Measurements from ENCODE around the gene ALK.
A peak's percentile ranks its signal among the peaks of the same experiment; 100 is the strongest.

ALK gene

DNA sequence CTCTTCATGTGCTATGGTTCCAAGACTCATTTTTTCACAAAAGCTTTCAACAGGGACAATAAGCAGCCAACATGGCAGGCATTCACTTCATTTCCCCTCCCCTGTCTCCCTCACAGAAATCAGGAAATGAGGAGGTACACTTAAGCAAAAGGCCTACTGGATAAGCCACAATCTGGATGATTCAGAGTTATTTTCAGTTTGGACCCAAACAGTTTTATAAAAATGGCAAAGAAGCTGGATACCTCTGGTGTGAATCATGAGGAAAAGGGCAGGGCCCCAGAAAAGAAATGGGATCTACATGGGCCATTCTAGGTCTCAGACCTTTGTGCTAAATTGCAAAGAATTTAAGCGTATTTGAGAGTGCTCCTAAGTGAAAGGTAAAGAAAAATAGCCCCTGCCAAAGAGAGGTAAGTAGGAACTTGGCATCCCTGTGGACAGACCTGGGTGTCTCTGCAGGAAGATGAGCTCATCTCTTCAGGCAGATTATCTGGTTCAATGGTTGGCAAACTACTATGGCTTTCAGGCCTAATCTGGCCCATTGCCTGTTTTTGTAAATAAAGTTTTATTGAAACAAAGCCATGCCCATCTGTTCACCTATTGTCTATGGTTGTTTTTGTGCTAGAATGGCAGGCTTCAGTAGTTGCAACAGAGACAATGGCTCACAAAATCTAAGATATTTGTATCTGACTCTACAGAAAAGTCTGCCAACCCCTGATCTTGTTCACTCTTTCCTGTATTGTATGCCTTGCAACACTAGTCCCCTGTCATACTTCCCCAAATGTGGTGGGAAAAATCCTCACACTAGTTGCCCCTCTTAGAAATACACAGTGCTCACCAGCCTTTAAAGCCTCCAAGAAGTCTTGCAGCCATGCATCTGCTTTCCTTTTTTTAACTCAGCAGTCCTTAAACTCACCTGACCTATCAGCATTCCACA lies 315.0 kb downstream of the ALK start:
- peak in 1 of 2 experiments; percentile 7 for DNase-seq

DNA sequence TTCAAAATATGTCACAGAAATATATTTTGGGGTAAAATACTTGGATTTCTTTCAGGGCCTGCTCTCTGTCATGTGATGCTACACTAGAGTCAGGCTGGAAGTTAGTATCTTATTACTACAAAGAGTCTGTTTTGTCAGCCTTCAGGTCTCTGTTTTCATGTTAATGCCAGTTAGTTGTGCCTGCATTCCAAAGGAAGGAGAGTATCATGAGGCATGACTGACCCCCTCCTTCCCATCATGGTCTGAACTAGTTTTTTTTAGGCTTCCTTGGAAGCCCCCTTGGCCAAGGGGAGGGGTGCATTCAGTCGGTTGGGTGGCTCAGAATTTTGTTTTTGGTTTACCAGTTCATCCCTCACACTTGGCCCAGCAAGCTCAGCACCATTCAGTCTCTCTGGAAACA lies 318.0 kb downstream of the ALK start:
- no peak for DNase-seq

DNA sequence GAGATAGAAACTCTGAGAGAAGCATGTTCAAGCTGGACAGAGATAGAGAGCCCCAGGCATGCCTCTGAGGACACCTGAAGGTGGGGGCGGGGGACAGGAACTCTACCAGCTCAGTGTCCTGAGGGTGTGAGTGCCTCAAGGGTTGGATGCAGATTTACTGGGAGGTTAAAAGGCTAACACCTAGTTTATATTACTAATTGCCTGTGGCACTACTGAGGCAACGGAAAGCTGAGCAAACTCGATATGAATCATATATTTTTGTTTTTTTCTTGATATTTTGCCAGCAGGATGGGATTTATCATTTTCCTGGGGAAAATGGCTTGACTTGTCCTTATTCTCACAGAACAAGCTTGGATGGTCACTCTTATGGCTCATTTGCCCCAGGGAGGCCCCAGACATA lies 319.5 kb downstream of the ALK start:
- no peak for DNase-seq

DNA sequence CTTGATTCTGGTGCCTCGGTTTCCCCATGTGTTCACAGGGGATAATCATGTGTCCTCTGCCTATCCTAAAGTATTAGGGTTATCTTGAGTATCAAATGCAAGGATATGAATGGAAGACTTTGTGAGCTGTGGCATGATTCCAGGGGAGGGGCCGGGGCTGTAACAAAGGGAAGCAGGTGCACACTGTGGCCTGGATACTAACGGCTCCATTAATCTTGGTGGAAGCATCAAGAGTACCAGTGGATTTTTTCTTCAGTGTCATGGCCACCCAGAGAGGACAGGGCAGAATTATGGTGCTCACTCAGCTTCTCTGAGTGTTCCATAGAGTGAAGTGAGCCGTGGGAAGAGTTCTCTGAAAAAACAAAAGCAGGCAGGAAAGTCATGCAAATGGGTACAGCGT lies 320.1 kb downstream of the ALK start:
- no peak for DNase-seq

DNA sequence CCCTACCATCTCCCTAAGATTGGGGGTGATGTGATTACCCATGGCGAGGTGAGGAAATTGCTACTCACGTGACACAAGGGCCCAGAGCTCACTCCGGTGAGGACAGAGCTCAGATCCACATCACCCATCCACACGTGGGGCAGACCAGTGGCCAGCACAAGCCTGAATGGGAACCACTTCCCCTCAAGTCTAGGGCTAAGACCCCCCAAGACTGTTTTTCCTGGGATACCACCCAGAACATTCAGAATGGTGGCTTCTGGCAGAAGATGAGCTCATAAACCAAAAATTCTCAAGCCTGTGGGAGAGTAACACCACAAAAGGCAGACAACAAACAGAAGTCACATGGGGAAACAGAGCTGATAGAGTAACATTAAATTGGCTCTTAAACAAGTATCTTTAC lies 321.4 kb downstream of the ALK start:
- no peak for DNase-seq

DNA sequence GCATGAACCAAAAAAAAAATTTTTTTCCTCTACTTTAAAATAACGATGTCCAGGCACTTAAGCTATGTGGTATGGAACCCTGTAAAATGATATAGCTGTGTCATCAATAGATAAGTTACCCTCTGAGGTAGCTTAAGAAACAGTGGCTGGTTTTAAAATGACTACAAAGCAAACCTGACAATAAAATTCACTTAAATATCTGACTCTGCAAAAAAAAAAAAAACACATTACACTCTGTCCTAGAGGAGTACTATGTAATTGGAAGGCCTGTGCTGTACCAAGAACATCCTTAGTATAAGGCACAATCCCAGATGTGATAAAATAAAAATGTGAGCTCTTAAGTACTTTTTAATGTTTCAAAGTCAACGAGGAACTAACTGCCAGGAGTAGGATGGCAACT lies 322.4 kb downstream of the ALK start:
- no peak for DNase-seq

DNA sequence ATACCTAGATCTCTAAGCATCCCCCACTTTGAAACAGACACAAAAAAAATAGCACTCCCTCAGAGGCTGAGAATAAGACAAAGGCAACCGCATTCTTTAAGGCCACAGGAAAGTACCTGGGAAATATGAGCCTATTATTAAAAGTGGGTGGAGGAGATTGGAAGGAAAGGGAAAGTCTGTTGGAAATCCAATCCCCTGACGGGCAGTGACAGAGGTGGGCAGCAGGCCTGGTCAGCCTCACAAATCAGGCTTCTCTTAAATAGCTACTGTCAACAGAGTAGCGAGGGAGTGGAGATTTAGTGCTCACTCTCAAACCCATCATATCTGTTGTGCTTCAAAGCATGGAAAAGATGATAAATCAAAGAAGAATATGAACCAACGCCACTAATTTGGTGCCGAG lies 324.4 kb downstream of the ALK start:
- DNase-seq = no peak

DNA sequence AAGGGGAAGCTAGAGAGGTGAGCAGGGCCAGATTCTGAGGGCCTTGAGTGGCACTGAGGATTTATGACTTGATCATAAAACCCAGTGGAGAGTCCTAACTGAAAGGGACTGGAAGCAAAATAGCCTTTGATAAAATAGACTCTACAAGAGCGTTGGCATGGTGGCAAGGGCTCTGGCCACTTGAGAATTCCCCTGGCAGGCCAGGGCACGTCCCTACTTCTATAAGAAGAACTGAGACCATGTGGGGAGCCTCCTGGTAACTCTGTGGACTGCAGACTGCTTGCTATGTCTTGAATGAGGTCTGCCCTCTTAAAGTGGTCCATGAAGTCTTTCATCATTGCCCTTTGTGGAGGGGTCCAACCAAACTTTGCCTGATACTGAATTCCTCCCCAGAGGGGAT lies 324.8 kb downstream of the ALK start:
- no peak for DNase-seq

DNA sequence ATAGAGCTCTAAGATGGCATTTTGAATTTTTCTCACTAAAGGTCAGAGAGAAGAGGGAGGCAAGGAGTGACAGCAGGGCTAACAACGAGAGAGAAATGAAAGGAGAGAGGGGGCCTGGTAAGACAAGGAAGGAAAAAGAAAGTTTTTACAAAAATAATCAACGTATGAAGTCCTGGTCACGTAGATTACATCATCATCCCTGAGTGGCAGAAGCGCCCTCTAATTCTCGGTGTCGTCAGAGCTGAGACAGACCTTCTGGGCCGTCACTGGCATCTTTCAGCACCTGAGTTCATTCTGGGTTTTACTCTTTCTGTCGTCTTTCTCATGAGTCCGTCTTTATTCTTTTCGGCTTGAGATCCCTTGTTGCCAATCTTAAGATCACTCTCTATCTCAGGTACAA lies 329.8 kb downstream of the ALK start:
- no peak for DNase-seq

DNA sequence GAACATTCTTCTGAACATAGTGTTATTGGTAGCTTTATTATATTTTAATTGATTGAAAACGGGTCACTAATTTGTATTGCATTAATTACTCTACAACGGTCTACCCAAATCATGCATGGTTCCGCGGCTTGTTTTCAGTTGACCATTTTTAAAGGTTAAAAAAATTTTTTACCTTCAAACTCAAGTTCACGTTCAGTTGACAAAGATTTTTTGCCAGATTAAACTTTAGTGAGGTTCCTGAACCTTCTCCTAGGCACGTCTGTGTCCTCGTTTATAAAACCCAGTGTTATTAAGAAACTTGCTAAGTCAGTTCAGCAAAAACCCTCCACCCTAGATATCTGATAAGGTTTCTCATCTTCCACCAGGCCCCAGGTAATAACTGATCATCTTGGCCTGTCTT lies 331.2 kb downstream of the ALK start:
- DNase-seq = no peak

DNA sequence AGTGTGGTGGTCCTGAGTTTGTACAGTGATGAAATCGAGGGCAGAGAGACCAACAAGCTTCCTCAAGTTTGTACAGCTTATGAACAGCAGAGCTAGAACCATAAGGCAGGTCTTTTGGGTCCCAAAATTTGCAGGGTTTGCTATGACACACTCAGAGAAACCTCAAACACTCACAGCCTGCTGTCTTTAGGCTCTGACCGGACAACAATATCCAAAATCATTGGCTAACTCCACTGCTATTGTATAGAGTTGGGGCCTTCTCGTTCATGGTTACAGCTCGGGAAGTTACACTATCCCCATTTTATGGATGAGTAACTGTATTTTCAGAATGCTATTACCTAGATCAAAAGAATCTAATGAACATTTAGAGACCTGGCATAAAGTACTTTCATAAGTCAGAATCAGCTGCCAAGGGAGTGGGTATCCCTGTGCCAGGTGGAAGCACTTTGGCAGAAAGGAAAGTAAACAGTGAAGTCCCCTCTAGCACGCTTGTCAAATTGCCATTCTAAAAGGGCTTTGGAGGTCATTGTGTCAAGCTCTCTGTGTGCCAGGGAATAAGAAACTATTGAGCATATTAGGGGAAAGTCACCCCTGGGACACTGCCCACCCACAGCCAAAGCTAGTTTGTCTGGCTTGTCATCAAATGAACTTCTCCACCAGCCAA lies 331.8 kb downstream of the ALK start:
- no peak for DNase-seq

DNA sequence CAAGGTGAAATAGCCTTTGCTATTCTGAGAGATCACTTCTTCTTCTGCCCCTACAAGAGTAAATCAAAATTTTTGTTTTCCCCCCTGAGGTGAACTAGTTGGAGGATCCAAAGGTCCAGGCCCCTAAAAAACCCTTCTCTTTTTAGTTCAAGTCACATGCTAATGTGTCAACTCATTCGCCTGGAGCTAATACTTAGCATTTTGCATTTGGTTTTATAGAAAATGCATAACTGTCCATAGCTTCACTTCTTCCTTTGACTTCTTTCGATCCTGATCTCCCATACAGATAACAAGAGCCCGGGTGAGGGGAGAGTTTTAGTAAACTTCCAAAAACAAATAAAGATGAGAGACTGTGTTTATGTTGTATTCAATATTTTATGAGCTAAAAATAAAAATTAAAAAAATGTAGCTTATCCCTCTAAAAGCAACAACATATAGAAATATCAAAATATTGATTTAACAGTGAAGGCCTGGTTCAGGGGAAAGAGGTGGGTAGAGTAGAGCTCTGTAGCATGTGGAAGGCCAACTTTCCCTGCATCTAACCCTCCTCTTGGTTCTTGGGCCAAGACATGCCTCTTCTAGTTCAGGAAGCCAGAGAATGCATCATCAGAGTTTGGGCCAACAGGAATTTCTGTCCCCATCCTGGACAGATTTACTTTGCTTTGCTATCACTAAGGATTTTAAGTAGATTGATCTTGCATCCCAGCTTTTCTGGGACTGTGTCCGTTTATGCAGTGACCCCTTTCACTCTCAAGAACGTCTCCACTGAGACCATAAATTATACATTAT lies 333.8 kb downstream of the ALK start:
- DNase-seq = no peak

DNA sequence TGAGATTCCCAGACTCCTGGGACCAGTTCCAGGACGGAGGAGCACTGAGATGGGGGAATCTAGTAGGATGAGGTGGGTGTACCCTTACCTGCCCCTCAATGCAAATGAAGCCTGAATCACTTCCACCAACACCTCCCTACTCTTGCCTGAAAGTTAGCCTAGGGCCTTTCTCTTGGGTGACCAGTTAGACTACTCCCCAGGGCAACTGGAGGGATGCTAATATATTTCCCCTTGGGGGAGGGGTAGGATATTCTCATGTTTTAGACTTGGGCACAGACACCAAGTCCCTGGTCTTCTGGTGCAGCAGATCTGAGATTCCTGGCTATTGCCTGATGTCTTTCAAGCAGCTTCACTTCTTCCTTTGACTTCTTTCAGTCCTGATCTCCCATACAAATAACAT lies 334.5 kb downstream of the ALK start:
- DNase-seq = no peak

DNA sequence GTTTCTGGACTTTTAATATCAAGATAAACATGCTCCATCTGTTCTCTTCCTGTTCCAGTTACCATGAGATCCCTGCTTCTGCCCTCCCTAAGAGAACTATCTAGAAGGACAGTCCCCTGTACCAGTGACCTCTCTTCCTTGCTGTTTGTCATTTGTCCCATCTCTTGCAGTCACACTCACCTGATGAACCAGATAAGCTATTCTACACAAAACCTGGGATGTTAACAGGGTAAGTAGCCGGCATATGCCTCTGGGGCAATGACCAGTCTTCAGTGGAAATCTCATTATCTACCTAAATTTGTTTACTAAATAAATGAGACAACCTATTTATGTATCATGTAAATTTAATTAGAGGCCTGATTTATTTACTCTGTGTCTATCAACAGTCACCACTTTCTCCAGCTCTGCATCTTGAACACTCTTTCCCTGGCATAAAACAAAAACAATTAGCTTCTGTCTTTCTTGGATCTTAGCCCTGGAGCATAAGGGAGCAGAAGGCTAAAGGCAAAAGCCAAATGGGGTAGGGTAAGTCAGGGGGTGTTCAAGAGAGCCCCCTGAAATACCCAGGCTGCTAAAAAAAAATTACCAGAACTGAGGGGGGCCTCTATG lies 337.7 kb downstream of the ALK start:
- DNase-seq = no peak

DNA sequence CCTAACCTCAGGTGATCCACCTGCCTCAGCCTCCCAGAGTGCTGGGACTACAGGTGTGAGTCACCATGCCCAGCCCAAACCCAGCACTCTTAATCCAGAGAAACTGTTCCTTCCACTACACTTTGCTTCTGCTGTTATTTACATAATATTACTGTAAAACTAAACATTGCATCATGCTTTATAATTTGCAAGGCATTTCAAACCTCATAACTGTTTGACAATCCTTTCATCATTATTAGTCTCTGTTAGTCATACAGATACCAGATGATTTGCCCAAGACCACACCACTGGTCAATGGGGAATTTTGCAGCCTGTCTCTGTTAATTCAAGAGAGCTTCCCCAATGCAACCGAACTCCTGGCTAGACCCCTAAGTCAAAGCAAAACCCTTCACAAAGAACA lies 338.3 kb downstream of the ALK start:
- no peak for DNase-seq

DNA sequence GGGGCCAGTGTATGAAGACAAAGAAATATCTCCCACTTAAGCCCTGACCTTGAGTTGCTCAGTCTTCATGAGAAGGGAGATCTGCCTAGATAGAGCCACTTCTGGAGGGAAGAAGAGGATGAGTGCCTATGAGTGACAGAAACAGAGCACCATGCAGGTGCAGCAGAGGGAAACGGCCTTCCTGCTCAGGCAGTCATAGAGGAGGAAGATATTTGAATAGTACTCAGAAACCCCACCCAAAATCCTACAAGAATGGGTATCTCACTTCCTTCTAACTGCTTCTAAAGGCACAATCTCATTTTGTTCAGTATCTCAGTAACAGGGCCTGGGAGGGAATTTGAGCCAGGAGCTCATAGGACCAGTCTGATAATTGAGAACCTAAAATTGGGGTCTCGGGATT lies 339.3 kb downstream of the ALK start:
- DNase-seq = no peak

DNA sequence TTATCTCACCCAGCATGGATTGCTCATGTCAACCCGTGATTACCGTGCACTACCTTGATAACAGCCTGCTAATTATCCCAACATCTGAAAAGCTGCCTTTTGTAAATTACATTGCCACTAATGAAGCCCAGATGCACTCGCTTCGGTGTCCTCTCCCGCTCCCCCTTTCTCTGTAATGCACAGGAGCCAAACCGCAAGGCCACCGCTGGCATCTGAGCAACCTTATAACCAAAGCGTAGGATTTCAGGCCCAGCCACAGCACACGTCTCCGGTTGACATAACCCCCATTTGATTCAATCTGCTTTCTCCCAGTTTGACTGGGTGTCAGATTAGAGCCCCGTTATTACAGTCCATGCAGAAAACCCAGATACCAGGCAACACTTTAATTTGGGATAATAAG lies 341.2 kb downstream of the ALK start:
- DNase-seq = no peak

DNA sequence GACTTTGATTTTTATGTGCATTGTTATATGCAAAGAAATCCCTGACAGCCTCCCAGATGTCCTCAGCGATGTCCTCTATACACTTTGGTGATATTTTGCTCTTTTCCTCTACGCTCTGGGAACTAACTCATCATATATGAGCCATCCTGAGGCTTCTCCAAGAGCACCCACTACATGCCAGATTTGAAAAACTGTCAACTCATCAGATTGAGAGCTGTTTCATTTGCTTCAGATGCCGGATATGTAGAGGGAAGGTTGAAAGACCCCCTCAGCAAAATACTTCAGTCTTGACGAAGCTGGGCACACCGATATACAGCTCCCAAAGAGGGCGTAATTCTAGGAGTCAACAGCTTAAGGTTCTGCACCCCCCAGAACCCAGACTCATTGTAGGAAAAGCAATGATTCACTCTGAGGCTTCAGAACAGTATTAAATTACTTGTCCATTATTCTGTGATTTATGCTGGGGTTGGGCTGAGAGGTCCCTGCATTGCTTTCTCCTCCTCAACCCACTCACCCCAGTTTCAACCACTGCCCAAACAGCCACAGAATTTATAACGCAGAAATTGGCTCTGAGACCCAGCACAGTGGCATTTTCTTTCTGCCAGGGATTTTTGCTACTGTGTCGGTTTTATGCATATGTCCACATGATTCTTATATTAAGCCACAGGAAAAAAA lies 341.8 kb downstream of the ALK start:
- DNase-seq = no peak

DNA sequence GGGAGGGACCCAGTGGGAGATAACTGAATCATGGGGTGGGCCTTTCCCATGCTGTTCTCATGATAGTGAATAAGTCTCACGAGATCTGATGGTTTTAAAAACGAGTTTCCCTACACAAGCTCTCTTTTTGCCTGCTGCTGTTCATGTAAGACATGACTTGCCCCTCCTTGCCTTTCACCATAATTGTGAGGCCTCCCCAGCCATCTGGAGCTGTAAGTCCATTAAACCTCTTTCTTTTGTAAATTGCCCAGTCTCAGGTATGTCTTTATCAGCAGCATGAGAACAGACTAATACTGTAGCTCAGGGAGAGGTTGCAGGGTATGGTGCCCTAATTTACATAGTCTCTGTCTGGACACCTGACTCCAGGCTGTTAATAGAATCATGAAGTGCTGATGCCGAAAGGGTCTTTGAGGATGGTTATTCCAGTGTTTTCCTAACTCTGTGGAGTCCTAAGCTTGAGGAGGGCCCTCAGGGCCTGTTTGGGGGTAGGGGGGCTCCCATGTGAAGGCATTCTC lies 343.2 kb downstream of the ALK start:
- no peak for DNase-seq

DNA sequence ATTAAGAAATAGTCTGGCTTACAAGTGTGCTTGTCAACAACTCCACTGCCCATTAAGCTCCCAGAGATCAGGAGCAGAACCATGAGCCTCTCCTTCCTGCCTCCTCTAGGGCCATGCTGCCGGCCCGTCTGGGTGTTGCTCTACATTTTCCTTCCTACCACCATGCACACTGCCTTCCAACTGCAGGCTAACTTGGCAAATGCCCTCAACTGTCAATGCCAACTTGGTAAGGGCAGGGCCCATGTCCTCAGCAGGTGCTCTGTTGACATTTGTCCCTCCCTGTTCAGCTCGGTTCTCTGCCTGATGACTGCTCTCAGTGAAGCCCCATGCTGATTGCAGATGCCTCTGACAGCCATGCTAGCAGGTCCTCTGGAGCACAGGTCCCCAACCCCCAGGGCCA lies 345.2 kb downstream of the ALK start:
- DNase-seq = no peak

DNA sequence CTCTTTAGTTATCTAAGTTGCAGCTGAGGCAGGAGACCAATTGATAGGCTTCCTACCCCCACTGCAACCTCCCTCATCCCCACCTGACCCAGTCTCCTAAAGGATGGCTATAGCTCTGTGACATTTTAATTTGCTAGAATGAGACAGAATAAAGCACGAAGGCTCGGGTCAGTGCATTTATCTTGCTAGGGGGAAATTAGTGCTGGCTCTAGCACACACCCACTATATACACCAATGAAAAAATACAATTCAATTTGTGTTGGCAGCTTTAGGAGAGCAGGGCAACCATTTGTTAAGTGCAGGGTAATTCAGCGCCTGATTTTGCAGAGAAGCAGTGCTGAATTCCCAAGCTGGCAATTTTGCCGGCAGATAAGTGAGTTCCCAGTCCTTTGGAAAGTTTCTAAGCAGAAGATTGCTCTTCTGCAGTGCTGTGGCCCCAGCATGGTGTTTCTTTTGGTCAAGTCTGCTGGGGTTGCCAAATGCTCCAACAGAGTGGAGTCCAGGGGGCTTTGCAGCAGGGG lies 346.0 kb downstream of the ALK start:
- DNase-seq = no peak

DNA sequence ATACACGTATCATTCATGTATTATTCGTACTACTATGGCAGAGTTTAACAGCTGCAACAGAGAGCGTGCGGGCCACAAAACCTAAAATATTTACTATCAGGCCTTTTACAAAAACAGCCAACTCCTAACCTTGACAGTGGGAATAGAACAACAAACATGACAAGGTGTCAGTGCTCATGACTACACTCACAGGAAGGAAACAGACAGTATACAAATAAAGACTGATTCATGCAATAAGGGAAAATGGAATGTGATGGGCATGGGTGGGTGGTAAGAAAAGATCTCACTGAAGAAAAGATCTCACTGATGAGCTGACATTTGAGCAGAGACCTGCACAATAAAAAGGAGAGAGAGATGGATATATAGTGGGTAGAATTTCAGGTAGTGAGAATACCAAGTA lies 347.8 kb downstream of the ALK start:
- no peak for DNase-seq

Data from NCI-H524 (cell line).